Epithelial cell of proximal tubule (primary cell): Measurements from ENCODE around the gene COL5A1. TPM values are rescaled to one million over a fixed set of nuclear protein-coding genes. Genes with fewer than 3 reads are reported as not detected.

ENCODE experiments used
- DNase-seq: peaks from one replicate; pipeline ENCODE4 v3.0.0-alpha.2; 2011; ENCODE audit warnings: low read depth
- H3K4me3 ChIP-seq: 2 replicates; pipeline ENCODE4 v1.5.1; 2011; ENCODE audit warnings: low read depth, mild to moderate bottlenecking, low read length
- total RNA-seq: library from RNA; depleted of rRNA; stranded (reverse); fragments of >200 nt; gene quantifications from 2 replicates; pipeline ENCODE4 v1.2.3, GENCODE V29; 2015
- TF ChIP-seq, protein P1 (sequence below): conservative IDR thresholded peaks from 2 replicates; pipeline ENCODE4 v1.5.1; 2012; ENCODE audit warnings: low read depth, mild to moderate bottlenecking, low read length

Gene COL5A1
- total RNA-seq, 1 donor from 2014 or later = 16.0 TPM

DNA sequence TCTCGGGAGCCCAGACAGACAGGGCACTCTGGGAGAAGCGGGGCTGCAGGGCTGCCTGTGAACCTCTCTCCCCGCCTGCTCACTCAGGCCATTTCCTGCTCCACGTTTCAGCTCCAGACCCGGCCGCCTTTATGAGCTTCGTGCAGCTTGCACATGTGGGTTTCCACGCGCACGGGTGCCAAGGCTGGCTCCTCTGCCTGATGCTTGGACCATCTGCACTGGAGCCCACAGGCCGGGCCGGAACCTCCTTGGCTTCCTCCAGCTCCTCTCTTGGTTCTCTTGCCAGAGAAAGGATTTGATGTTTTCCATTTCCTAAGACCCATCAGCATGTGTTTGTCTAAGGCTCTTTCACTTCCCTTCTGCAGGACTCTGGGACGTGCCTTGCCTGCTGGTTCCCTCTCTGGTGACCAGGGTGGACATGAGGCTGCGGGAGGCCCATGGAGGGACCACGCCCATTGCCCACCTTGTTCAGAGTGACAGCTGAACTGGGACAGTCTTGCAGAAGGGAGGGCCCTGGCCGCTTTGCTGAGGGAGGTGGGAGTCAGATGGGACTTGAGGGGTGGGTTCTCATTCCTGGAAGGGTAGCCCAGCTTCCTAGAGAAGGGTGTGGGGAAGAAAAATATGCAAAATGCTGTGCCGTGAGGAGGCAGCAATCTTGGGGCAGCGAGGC lies 23.3 kb upstream of the COL5A1 start:
- TF ChIP-seq, protein P1, sequence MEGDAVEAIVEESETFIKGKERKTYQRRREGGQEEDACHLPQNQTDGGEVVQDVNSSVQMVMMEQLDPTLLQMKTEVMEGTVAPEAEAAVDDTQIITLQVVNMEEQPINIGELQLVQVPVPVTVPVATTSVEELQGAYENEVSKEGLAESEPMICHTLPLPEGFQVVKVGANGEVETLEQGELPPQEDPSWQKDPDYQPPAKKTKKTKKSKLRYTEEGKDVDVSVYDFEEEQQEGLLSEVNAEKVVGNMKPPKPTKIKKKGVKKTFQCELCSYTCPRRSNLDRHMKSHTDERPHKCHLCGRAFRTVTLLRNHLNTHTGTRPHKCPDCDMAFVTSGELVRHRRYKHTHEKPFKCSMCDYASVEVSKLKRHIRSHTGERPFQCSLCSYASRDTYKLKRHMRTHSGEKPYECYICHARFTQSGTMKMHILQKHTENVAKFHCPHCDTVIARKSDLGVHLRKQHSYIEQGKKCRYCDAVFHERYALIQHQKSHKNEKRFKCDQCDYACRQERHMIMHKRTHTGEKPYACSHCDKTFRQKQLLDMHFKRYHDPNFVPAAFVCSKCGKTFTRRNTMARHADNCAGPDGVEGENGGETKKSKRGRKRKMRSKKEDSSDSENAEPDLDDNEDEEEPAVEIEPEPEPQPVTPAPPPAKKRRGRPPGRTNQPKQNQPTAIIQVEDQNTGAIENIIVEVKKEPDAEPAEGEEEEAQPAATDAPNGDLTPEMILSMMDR = no peak
- no peak for DNase-seq
- no peak overlapping the region for H3K4me3 ChIP-seq

DNA sequence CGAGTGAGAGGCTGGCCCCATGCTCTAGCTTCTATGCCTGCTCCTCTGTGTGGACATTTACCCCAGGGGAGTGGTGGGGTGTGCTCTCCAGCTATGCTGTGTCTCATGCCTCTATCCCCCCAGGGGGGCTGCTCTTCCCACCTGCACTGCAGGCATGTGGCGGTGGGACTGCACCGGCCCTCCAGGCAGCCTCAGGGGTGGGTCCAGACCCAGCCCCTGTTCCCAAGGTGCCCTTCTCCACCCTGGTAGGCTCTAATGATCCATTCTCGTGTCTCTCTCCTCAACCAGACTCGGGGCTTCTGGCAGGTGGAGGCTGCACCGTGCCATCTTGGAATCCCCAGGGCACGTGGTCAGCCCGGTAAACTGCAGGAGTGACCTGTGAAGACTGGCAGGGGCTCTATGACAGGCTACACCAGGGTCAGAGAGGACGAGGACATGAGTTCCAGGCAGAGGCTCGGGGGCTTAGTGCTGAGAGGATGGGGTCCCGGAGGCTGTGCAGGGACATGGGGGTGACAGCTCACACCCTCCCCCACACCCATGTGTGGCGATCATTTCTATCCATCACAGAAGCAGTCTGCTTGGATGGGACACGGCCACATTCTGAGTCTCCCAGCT lies 22.7 kb upstream of the COL5A1 start:
- H3K4me3 ChIP-seq = no peak overlapping the region
- DNase-seq = no peak
- TF ChIP-seq, protein P1 = no peak

- no peak for DNase-seq
- TF ChIP-seq, protein P1 = no peak
- no peak overlapping the region for H3K4me3 ChIP-seq
Measured at GRCh38 chr9:134619448-134619982, 22.1 kb upstream of the COL5A1 start.

GRCh38 chr9:134619983-134620661 lies 21.5 kb upstream of the COL5A1 start:
- no peak for DNase-seq
- TF ChIP-seq, protein P1 = no peak
- no peak overlapping the region for H3K4me3 ChIP-seq

- TF ChIP-seq, protein P1 = no peak
- DNase-seq = no peak
- no peak overlapping the region for H3K4me3 ChIP-seq
Measured at GRCh38 chr9:134620751-134621557, 20.6 kb upstream of the COL5A1 start.

GRCh38 chr9:134621558-134622110 lies 20.0 kb upstream of the COL5A1 start:
- no peak for DNase-seq
- H3K4me3 ChIP-seq = no peak overlapping the region
- TF ChIP-seq, protein P1 = no peak
